Uterus (tissue), 2 donors: ENCODE measurements around the gene H6PD.

Experiments used
- CTCF ChIP-seq, 4 experiments: fragments of 200-600 bp in 2 of 4; fragments of 450-650 bp in 2 of 4; sonication (generic) in 2 of 4; IDR thresholded peaks; one replicate each; pipeline ENCODE4 v1.5.1; 2016 to 2019; ENCODE audit warnings: antibody characterized with exemption in 4 of 4, mild to moderate bottlenecking in 2 of 4, moderate library complexity in 1 of 4
- POLR2A ChIP-seq, 2 donors: fragments of 450-650 bp; IDR thresholded peaks; one replicate each; pipeline ENCODE4 v1.6.1; 2016; ENCODE audit warnings: antibody characterized with exemption in 2 of 2, mild to moderate bottlenecking in 1 of 2, moderate library complexity in 1 of 2

GRCh38 chr1:9289711-9290485 lies 55.3 kb downstream of the H6PD start:
- TF ChIP-seq POLR2A (IDR thresholded peaks at IDR 0.05): no peak
- no peak for TF ChIP-seq CTCF (IDR thresholded peaks at IDR 0.05)
